NCI-H187 treated with DMSO at 0.1 percent for 48 hours (cell line): ENCODE data around the gene SPPL2A.
"Not testable (repeated sequence)": the region's sequence is repeated elsewhere in the genome, so short reads cannot be mapped to it uniquely, and the experiment has no call there.

ENCODE experiments used
- DNase-seq: peaks from one replicate; lab custom pipeline; 2025; lab: John Stamatoyannopoulos, UW

The SPPL2A gene

GRCh38 chr15:50767332-50767861 lies 1.9 kb upstream of the SPPL2A start:
- DNase-seq: no peak

DNA sequence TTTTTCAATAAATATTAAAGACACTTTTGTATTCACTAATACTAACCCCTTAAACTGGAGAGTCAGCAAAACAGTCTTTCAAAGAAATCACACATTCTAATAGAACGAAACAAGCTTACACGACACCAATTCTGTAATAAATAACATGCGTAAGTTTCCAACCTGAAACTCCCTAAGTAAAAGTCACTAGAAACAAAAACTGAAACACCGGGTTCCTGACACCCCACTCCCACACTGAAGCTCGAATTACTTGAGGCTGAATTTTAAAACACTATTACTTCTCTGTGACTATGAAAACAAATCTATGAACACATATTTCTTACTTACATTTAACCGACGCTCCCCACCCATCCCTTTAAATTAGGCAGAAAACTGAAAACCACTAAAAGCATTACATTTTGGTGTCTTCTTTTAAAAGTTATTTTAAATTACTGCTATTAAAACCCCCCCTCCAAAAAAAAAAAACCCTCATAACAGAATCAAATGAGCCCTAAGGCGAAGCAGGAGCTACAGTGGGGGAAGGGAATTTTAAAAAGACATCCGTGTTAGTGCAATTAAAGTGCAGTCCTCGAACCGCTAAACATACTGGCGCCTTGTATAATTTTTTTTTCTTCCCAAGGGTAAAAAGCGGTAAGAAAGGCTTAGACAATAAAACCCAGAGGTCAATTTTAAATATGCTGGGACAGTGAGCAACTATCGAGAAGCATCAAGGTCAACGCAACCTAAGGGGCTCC lies 878 bp downstream of the SPPL2A start:
- DNase-seq: no peak

- DNase-seq: no peak
Observed at GRCh38 chr15:50758712-50759205, 6.7 kb downstream of the SPPL2A start.

DNA sequence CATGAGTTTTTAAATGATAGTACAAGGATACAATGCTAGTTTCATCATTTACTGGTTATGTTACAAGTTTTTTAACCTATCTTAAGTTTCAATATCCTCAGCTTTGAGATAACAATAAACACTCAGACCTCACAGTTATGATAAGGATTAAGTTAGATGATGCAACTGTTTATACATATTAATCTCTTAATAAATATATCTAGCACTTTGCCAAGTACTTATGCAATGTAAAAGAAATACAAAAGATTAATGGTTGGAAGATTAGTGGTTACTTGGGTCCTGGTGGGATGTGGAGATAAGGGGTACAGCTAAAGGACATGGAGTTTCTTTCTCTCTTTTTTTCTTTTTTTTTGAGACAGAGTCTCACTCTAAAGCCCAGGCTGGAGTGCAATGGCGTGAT lies 12.0 kb downstream of the SPPL2A start:
- no peak for DNase-seq

DNA sequence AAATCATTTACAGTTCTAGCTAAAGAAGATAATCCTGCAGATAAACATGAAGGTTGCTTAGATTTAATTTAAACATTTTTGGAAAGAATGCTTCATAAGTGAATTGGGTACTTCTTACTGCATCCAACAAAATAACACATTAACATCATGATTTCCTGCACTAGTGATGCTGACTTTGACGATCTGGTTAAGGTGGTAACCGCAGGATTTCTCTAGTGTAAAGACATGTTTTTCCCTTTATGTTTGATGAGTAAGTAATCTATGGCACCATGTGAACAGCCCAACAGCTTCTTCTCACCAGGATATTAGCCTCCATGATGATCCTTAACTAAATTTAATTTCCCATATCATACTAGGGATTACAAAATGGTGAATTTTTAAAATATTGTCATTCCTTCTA lies 14.1 kb downstream of the SPPL2A start:
- DNase-seq: no peak

- no peak for DNase-seq
Observed at GRCh38 chr15:50750227-50750705, 15.2 kb downstream of the SPPL2A start.

DNA sequence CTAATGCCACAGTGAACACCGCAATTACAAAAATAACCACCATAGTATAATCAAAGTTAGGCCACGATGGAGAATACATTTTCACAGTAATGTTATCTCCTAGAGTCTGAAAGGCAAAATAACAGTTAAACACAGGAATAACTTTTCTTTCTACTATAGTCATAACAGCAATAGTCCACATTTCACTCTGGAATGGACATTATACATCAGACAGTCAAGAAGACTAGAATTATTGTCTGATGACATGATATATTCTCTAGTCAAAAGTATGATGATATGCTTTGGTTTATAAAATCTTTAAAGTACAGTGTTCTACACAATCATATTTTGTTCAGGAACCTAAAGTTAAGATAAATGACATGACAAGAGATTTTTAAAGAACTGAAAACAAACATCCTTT lies 18.0 kb downstream of the SPPL2A start:
- no peak for DNase-seq

DNA sequence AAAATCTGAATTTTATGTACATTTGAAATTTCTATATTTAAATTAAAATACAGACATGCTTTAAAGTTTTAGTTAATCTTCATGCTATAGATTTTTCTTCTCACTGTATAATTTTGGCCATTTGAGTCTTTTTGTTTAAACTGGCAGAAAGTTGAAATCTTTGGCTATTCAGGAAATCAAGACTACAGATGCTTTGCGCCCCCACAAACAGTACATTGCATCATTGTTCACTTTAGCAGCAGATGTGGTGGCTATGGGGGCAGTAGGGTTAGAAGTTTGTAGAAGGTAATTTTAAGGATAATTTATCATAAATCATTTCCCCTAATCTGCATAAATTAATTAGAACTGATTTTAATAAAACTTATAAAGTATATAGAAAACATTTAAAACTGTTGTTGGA lies 20.9 kb downstream of the SPPL2A start:
- no peak for DNase-seq

DNA sequence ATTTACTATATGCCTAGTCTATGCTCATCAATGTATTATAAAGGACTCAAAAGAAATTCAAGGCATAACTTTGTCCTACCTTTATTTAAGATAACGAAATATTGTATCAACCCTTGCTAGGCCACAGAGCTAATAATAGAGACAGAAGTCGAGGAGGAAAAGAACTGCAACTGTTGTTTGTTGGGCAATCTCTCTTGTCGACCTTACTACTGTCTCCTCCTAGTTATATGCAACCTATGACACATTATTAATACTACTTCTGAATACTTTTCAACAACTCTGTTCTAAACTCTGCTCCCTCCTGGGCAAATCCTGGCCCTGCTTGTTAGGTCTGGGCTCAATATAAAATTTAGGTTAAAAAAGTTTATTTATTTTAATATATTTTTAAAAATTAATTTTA lies 24.6 kb downstream of the SPPL2A start:
- DNase-seq: no peak

DNA sequence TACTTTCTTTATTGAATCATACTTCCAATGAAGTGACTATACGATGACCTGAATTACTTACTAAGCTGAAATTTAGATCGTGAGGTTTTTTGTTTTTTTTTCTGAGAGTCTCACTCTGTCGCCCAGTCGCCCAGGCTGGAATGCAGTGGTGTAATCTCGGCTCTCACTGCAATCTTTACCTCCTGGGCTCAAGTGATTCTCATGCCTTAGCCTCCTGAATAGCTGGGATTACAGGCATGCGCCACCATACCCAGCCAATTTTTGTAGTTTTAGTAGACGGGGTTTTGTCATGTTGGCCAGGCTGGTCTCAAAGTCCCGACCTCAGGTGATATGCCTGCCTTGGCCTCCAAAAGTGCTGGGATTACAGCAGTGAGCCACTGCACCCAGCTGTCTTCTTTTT lies 28.7 kb downstream of the SPPL2A start:
- no peak for DNase-seq

DNA sequence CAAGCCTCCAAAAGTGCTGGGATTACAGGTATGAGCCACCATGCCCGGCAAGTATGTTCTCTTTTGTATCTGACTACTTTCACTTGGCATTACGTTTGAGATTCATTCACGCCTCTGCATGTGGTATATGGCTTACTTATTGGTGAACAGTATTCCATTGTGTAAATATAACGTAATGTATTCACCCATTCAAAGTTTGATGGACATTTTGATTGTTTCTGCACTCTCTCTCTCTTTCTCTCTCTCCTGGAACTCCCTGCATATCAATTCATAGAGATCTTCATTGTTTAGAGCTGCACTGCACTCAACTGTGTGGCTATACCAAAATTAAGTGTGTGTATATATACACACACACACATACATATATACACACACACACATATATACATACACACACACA lies 30.4 kb downstream of the SPPL2A start:
- DNase-seq: no peak

DNA sequence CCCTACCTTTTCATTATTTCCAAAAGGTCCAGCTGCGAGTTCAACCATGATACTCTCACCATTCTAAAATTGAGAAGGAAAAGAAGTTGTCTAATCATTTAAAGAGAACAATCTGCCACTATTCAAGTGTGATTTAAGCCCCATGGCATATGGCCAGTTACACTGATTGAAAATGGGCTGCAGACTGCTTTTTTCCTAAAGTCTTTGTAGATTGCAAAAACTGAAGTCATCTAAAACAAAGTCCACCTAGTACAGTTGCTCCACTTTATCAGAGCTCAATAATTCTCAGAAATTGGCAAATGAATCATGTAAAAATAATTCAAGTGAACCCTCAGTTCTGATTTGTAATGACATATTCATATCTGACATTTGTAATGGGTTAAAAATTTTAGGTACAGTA lies 39.2 kb downstream of the SPPL2A start:
- no peak for DNase-seq

DNA sequence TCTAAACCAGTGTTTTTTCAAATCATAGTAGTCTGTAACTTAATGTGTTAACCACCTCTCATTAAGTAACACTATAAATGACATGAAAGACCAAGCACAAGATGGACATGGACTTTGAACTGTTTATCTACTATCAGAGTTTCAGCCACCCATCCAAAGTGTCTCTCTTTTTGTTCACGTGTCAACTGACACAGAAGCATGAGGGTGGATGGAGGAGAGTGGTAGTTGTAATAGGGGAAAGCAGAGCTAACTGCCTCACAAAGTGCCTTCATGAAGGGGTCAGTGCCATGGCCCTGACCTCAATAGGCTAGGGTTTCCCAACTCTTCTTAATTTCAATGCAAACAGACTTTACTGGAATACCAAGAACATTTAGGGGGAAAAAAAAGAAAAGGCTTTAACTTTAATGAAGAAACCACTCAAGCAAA lies 46.8 kb downstream of the SPPL2A start:
- no peak for DNase-seq

GRCh38 chr15:50712018-50712417 lies 53.5 kb downstream of the SPPL2A start:
- no peak for DNase-seq

DNA sequence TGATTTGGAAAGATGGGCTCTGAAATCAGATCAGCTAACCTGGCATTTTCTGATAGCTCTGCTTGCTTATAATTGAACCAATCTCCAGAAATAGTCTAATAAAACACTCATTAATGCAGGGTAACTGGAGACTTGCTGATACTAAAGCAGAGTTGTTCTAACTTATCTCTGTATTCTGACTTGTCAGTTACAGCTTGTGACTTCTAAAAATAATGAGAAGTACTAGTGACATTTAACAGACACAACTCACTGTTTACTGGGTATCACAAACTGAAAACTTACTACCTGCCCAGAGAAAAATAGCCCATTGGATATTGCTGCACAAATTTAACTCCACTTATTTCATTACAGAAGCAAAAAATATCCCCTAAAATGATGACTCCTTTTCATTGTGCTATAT lies 54.9 kb downstream of the SPPL2A start:
- no peak for DNase-seq

GRCh38 chr15:50707878-50708427 lies 57.6 kb downstream of the SPPL2A start:
- DNase-seq: no peak

GRCh38 chr15:50702762-50703334 lies 62.7 kb downstream of the SPPL2A start:
- DNase-seq: no peak

GRCh38 chr15:50698101-50698500 lies 67.4 kb downstream of the SPPL2A start:
- no peak for DNase-seq

- DNase-seq: no peak
Observed at GRCh38 chr15:50697109-50697797, 68.3 kb downstream of the SPPL2A start.

- not testable (repeated sequence) for DNase-seq
Observed at GRCh38 chr15:50694634-50695165, 70.8 kb downstream of the SPPL2A start.

- no peak for DNase-seq
Observed at GRCh38 chr15:50687302-50687902, 78.1 kb downstream of the SPPL2A start.
